GM12872 (cell line): ENCODE results near the gene CLSTN1.

Source experiments
- CTCF ChIP-seq: IDR thresholded peaks from 3 replicates; pipeline ENCODE4 v1.5.1; 2011; ENCODE audit warnings: low read depth, mild to moderate bottlenecking, low read length, moderate library complexity; ENCODE audit not compliant: insufficient read depth

The CLSTN1 gene

GRCh38 chr1:9703681-9704080 lies 120.1 kb downstream of the CLSTN1 start:
- TF ChIP-seq CTCF: no peak

GRCh38 chr1:9703165-9703509 lies 120.6 kb downstream of the CLSTN1 start:
- no peak for TF ChIP-seq CTCF

GRCh38 chr1:9701665-9702064 lies 122.1 kb downstream of the CLSTN1 start:
- no peak for TF ChIP-seq CTCF

DNA sequence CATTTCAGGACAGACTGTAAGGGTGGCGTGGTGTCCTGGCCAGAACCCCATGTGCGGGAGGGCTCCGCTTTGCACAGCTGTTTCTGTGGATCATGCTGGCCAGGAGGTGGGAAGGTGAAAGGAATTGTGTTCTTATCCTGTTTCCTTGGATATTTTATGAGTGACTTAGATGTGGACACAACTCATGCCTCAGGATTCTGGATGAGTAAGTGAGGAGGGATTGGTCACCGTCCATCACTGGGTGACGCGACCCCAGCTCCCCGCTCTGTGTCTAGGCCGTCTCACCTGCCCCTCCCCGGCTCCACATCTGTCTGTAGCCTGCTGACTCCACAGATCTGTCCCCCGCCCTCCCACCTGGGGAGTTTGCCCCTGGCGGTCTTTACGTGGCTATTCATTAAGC lies 123.4 kb downstream of the CLSTN1 start:
- no peak for TF ChIP-seq CTCF

DNA sequence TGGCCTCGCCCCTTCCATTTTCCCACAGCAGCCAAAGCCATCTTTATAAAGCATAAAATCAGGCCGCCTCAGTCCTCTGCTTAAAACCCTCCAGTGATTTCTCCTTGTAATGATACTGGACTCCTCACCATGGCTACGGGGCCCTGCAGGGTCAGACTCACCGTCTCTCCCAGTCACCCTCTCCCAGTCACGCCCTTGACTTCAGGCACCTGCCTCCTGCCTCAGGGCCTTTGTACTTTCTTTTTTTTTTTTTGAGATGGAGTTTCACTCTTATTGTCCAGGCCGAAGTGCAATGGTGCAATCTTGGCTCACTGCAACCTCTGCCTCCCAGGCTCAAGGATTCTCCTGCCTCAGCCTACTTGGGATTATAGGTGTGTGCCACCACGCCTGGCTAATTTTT lies 124.4 kb downstream of the CLSTN1 start:
- no peak for TF ChIP-seq CTCF

- TF ChIP-seq CTCF: no peak
These were observed 127.0 kb downstream of the CLSTN1 start for GRCh38 chr1:9696793-9697192.

DNA sequence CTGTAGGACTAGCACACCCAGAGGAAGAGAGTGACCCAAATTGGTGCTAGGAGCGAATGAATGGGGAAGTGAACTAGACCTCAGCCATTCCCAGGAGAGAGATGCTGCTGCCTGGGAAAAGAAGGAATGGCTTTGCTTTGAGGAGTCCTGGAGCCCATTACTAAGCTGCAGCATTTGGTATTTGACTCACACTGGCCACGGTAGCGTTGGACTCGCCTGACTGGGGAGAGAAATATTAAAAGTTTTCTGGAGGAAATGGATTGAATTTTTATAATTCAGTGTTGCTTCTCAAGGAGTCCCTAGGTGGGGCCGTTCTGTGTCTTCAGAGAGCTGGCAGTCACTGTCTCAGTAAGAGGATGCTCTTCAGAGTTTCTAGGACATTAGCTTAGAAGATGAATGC lies 132.1 kb downstream of the CLSTN1 start:
- no peak for TF ChIP-seq CTCF

- no peak for TF ChIP-seq CTCF
These were observed 132.7 kb downstream of the CLSTN1 start for GRCh38 chr1:9691108-9691445.
